Omental fat pad (tissue), 4 donors: Measurements from ENCODE around the gene CTNND2. TPM values are rescaled to one million over a fixed set of nuclear protein-coding genes. Genes with fewer than 3 reads are reported as not detected.

Source experiments
- ATAC-seq: fragments of 150-250 bp; one replicate; pipeline ENCODE4 v1.9.1; 2016; ENCODE audit warnings: mild to moderate bottlenecking, moderate library complexity; ENCODE audit not compliant: low FRiP score
- DNase-seq: peaks from one replicate; pipeline ENCODE4 v3.0.0-alpha.2; 2019; ENCODE audit warnings: low spot score
- CTCF ChIP-seq, 3 donors: fragments of 450-650 bp; IDR thresholded peaks; one replicate each; pipeline ENCODE4 v1.5.1; 2016 to 2017; ENCODE audit warnings: antibody characterized with exemption in 3 of 3, mild to moderate bottlenecking in 3 of 3, moderate library complexity in 2 of 3
- total RNA-seq, 4 donors: library from RNA; depleted of rRNA; stranded (reverse); fragments of >200 nt; gene quantifications; one replicate each; pipeline ENCODE4 v1.1.0, GENCODE V29; 2016

The CTNND2 gene
- total RNA-seq, 4 donors from 2014 or later: 0.16 to 1.3 (median 0.64) TPM

DNA sequence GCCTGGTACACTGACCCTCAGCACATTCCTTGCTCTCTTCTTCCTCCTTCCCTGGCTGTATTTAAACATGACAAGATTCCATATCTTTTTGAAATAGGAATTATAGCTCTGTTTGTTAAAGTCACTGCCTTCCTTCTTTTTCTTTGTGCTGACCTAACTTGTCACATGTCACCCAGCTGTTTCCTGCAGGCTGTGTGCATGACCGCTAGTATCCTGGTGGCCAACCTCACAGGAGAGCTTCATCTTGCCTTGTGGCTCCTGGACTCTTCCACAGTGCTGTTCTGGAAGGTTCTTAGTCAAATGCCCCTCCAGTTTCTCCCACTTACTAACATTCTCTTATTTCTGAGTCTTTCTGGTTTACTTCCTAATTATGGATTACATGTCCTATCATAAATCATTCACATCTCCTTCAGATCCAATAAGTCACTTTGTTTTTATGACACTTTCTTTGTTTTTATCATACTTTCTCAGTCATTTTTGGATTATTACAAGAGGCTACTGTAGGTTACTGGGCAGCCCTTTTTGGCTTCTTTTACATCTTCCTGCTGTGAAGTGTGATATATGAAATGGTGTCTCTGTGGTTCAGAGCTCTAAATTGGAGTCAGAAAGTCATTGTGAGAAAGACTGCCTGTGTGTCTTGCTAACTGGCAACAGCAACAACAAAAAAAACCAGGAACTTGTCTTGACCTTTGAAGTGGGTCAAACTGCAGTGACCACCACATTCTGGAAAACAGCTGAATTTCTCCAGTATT lies 679.6 kb downstream of the CTNND2 start:
- no peak for TF ChIP-seq CTCF (IDR thresholded peaks at IDR 0.05)
- ATAC-seq: no peak
- no peak for DNase-seq

DNA sequence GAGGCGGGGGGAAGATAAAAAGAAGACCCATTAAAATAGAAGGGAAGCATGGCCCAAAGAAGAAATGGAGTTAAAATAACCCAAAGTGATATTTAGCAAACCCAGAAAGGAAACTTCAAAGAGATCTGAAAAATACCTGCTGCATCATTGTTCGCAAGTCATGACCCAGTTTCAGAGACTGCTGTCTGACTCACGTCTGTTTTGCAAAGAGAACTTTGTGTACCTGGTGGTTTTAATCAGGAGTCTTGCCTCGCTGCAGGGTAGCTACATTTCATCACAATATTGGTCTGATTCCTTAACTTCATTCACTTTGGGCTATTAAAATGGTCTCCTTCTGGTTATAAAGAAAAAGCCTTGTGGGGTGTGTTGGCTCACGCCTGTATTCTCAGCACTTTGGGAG lies 682.1 kb downstream of the CTNND2 start:
- DNase-seq (no peak), ATAC-seq (no peak)
- no peak for TF ChIP-seq CTCF (IDR thresholded peaks at IDR 0.05)

DNA sequence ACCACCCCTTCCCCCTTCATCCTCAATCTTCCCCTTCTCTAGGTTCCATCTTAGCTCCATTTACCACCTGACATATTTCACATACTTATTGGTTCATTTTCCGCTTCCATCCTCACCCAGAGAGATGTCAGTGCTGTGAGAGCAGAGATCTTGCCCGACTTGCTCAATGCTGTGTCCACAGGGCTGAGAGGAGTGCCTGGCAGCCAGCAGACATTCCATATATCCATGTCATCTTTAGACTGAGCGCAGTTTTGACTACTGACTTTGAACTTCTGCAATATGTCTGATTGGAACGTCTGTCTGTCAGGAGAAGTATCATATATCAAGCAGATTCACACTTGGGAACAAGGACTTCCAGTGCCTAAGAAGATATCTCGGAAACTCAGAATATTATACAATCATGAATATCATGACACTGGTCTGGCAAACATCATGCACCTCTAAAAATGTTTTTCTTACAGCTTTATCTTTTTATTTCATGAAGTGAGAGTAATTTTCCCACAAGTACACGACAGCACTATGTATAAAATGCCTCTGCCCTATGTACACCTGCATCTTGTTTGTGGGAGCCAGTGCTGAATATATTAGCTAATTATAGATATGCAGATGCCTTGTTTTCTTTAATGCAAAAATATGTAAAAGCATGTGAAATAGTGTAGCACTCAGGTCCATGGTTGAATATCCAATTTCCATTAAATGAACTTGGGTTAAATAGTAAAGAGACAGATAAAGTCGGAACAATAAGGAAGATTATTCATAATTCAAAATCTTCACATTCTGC lies 689.2 kb downstream of the CTNND2 start:
- DNase-seq (no peak), ATAC-seq (no peak)
- no peak for TF ChIP-seq CTCF (IDR thresholded peaks at IDR 0.05)

GRCh38 chr5:11212706-11213105 lies 691.5 kb downstream of the CTNND2 start:
- no peak for ATAC-seq
- no peak for DNase-seq
- no peak for TF ChIP-seq CTCF (IDR thresholded peaks at IDR 0.05)

- DNase-seq: no peak
- TF ChIP-seq CTCF (IDR thresholded peaks at IDR 0.05): no peak
- ATAC-seq: no peak
Observed at GRCh38 chr5:11197726-11198125, 706.5 kb downstream of the CTNND2 start.

DNA sequence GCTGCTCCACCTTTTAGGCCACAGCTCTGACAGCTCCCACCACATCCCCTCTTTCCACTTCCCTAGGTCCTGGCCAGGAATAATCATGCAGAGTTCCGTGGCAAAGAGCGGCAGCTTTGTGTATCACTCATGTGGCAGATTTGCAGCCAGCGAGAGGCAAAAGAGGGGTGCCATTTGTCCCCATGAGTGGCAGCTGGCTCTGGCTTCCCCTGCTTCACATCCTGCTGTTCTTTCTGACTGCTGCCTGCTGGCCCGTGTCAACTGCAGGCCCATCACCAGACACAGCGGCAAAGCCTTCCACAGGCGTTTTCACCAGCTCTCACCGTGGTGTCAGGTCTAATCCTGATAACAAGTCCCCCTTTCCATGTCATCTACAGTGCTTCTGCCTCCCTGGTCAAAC lies 712.6 kb downstream of the CTNND2 start:
- DNase-seq: no peak
- ATAC-seq: no peak
- TF ChIP-seq CTCF (IDR thresholded peaks at IDR 0.05): no peak
